Right renal cortex interstitium (tissue), 3 donors: Measurements from ENCODE around the gene FEM1A. TPM values are rescaled to one million over a fixed set of nuclear protein-coding genes. Genes with fewer than 3 reads are reported as not detected.
"Not testable (repeated sequence)": the region's sequence is repeated elsewhere in the genome, so short reads cannot be mapped to it uniquely, and the experiment has no call there.

Experiments used
- DNase-seq, 3 donors: peaks; one replicate each; pipeline ENCODE4 v3.0.0-alpha.2; 2013; ENCODE audit warnings: low read depth in 3 of 3, low spot score in 2 of 3
- polyA plus RNA-seq, 3 donors: library from polyadenylated mRNA; unstranded; fragments of 120-200 nt; gene quantifications; one replicate each; pipeline ENCODE4 v1.2.1, GENCODE V29; 2013; ENCODE audit not compliant: insufficient read length in 3 of 3

FEM1A gene, protein sequence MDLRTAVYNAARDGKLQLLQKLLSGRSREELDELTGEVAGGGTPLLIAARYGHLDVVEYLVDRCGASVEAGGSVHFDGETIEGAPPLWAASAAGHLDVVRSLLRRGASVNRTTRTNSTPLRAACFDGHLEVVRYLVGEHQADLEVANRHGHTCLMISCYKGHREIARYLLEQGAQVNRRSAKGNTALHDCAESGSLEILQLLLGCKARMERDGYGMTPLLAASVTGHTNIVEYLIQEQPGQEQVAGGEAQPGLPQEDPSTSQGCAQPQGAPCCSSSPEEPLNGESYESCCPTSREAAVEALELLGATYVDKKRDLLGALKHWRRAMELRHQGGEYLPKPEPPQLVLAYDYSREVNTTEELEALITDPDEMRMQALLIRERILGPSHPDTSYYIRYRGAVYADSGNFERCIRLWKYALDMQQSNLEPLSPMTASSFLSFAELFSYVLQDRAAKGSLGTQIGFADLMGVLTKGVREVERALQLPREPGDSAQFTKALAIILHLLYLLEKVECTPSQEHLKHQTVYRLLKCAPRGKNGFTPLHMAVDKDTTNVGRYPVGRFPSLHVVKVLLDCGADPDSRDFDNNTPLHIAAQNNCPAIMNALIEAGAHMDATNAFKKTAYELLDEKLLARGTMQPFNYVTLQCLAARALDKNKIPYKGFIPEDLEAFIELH
- 1 to 10 TPM; 1.4 to 1.8 (median 1.6) TPM for polyA plus RNA-seq

DNA sequence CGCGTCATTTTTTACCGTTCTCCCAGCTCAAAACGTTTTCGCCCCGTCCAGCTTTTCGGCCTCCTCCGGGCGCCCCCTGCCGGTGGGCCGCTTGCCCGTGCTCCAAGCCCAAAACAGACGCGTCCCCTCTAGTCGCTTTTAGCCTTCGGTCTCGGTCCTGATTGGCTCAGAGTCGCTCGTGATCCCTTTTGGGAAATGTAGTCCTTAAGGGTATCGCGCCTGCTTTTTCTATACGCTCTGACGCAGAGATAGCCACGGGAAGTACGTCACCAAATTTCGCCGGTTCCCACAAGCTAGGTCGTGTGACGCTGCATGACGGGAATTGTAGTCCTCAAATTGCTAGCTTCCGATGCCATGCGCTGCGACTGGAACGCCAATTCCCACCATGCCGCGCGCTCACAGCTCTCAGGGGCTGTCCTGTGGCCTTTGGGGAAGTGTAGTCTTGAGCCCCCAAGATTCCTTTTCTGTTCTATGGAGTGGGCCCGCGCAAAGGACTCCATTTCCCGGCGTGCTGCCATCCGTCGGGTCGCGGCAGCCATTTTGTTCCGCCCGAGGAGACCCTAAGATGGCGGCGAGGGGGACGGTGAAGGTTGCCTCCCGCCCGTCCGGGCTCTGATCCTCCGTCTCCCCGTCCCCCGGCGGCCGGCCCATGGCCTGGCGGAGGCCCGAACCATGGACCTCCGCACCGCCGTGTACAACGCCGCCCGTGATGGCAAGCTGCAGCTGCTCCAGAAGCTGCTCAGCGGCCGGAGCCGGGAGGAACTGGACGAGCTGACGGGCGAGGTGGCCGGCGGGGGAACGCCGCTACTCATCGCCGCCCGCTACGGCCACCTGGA, at the start of gene FEM1A:
TSS of gene FEM1A (plus strand) at position 552 of the 836 bp plus-strand sequence. CDS start at position 673, 121 bp downstream.
- peak; percentile 100 for DNase-seq

DNA sequence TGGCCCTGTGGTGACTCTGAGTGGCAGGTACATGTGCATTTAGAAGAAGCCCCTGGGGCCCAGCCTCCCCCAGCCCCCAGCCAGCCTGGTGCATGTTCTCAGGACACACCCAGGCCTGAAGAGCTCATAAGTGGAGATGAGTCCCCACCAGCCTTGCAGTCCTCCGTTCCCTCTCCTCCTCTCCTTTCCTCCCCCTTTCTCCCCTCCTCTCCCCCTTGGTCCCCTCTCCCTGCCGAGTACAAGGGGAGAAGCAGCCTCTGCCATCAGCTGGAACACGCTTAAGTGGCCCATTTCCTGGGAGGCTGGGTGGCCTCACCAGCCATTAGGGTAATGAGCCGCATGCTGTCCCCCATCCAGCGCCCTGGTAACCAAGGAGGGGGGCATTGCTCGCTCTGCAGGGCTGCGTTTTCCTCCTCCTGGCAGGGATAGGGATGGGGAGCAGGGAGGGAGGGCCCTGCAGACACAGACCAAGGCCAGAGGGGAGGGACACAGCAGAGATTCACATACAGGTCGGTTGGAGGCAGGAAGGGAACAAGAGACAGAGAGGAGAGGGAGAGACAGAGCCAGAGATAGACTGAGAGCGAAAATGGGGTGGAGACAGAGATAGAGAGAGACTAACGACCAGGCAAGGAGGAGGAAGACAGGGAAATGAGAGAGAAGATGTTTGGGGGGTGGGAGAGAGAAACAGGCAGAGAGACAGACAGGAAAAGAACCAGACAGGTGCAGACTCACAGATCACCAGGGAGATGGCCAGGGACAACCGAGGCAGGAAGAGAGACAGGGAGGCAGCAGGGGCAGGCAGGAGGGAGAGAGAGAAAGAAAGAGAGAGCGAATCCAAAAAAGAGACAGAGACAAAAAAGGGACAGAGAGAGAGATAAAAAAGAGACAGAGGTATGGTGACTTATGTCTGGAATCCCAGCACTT, 48.5 kb upstream of the FEM1A start:
- DNase-seq = no peak

DNA sequence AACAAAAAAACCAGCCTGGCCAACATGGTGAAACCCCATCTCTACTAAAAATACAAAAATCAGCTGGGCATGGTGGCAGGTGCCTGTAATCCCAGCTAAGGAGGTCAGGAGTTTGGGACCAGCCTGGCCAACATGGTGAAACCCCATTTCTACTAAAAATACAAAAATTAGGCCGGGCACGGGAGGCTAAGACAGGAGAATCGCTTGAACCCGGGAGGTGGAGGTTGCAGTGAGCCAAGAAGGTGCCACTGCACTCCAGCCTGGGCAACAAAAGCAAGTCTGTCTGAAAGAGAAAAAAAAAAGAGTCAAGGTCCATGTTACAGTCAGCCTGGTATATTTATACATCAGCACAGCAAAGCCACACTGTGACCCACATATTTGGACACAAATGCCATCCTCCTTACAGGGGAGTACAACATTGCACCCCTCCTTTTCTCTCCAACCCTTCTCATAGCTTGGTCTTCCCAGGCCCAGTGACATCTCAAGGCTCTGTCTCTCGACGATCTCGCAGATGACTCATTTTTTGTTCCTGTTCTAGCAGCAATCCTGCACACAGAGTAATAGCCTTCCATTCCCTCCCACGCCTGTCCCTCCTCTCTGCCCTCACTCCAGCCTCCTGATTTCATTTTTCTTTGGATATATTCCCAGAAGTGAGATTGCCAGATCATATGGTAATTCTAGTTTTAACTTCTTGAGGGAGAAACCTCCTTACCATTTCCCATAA, 46.9 kb upstream of the FEM1A start:
- DNase-seq = no peak

DNA sequence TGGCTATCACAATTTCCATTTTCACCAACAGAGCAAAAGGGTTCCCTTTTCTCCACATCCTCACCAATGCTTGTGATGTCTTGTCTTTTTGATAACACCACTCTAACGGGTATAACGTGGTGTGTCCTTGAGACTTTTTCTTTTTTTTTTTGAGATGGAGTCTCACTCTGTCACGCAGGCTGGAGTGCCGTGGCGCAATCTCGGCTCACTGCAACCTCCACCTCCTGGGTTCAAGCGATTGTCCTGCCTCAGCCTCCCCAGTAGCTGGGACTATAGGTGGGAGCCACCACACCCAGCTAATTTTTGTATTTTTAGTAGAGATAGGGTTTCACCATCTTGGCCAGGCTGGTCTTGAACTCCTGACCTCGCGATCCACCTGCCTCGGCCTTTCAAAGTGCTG, 46.4 kb upstream of the FEM1A start:
- not testable (repeated sequence) for DNase-seq

DNA sequence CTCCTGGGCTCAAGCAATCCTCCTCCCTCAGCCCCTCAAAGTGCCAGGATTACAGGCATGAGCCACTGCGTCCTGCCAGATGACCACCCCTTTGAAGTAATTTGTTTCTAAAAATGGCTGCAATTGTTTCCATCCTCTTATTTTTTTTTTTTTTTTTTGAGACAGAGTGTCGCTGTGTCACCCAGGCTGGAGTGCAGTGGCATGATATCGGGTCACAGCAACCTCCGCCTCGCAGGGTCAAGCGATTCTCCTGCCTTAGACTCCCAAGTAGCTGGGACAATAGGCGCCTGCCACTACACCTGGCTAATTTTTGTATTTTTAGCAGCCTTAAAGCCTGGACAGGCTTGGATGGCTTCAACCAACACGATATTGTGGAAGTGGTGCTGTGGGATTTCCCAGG, 45.5 kb upstream of the FEM1A start:
- DNase-seq = no peak

DNA sequence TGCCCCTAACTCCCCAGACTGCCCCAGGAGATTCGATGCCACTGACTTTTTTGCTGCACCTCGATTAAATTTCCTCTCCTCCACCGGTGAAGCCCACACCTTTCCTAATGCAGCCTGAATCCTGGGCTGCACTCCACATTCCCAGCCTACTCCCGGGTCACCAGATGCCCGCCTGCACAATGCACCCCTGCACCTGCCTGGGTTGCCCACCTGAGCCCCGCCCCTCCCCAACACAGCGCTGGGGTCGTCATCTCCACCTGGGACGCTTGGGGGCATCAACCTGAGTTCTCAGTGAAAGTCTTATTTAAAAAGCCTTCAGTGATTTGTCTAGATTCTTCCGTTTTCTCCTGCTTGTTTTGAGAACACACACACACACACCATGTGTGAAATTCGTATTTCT, 43.3 kb upstream of the FEM1A start:
- DNase-seq = no peak

DNA sequence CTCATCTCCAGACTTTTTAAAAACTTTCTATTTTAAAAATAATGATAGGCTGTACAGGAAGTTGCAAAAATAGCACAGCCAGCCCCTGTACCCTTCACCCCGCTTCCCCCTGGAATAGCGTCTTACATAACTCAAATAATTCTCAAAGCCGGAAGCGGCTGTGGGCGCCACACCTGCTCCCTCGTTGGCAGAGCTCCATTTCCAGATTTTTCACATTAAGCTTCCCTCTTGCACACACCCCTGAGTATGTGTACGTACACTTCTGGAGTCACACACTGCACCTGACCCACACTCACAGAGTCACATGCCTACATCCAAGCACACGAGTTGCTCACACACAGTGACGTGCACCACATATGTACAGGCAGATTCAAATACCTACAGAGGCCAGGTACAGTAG, 42.9 kb upstream of the FEM1A start:
- DNase-seq = no peak

DNA sequence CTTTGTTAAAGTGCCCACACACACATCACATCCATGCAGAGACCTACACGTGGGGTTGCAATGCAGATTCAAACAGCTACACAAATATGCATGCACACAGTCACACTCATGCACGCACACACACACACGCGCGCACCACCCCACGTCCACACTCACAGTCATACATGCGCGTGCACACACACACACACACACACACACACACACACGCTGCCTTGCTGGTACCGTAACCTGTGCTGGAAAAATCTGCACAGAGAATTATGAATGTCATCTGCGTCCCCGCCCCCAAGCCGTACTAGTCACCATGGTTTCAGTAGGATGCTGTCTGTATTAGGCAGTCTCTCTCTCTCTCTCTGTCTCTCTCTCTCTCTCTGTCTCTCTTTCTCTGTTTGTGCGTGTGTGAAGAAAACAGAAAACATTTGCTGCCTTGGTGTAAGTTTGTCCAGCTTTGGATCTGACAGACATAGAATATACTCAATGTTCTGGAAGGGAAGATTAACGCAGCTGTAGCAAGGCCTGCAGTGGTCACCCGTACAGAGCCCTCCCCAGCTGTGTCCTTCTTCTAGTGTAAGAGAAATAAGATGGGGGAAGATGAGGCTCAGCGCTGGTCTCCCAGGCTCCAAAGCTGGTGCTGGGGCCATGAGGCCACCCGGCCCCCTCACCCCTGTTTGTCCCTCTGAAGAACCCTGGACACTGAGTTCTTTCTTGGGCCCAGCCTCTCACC, 41.5 kb upstream of the FEM1A start:
- no peak for DNase-seq

DNA sequence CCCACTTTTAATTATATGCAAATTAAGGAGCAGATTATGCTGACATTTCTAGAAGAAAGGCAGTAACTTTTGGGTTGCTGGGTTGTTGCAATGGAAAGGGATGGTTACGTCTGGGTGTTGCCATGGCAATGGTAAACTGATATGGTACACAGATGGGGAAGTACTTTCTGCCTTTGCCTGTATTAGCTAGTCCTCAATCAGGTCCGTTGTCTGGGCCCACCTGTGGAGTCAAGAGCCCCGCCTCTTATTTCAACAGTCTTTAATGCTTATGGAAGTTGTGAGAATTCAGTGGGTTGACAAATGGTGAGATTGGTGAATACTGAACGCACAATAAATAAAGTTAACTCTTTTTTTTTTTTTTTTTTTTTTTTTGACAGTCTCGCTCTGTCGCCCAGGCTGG, 37.3 kb upstream of the FEM1A start:
- DNase-seq = no peak

DNA sequence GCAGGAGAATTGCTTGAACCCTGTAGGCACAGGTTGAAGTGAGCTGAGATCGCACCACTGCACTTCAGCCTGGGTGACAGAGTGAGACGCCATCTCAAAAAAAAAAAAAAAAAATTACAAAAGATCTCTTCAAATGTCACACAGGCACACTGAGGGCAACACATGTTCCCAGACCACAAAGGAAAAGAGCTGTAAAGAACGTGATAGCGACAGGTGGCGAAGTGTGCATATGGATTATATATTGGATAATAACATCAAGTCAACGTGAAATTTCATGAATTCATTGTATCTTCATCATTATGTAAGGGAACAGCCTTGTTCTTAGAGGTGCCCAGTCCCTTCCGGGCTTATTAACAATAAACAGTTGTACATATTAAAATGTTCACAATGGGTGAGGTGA, 36.1 kb upstream of the FEM1A start:
- DNase-seq = no peak

DNA sequence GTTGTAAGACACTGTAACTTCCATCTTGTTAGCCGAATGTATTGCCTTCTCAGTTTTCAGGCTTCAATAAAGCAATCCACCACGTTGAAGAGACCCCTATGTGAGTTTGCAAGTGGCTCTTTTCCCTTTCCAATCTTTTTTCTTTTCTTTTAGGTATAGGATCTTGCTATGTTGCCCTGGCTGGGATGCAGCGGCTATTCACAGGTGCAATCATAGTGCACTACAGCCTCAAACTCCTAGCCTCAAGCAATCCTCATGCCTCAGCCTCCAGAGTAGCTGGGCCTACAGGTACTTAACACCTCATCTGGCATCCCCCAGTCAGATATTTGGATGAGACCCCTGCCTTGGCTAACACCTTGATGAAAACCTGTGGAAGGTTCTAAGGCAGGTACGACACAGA, 33.5 kb upstream of the FEM1A start:
- no peak for DNase-seq

DNA sequence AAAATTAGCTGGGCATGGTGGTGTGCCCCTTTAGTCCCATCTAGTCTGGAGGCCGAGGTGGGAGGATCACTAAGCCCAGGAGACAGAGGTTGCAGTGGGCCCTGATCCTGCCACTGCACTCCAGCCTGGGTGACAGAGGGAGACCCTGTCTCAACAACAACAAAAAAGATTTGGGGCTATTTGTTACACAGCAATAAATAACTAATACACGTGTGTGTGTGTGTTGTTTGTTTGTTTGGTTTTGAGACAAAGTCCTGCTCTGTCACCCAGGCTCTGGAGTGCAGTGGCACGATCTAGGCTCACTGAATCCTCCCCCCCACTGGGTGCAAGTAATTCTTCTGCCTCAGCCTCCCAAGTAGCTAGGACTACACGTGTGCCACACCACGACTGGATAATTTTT, 32.9 kb upstream of the FEM1A start:
- DNase-seq = no peak

DNA sequence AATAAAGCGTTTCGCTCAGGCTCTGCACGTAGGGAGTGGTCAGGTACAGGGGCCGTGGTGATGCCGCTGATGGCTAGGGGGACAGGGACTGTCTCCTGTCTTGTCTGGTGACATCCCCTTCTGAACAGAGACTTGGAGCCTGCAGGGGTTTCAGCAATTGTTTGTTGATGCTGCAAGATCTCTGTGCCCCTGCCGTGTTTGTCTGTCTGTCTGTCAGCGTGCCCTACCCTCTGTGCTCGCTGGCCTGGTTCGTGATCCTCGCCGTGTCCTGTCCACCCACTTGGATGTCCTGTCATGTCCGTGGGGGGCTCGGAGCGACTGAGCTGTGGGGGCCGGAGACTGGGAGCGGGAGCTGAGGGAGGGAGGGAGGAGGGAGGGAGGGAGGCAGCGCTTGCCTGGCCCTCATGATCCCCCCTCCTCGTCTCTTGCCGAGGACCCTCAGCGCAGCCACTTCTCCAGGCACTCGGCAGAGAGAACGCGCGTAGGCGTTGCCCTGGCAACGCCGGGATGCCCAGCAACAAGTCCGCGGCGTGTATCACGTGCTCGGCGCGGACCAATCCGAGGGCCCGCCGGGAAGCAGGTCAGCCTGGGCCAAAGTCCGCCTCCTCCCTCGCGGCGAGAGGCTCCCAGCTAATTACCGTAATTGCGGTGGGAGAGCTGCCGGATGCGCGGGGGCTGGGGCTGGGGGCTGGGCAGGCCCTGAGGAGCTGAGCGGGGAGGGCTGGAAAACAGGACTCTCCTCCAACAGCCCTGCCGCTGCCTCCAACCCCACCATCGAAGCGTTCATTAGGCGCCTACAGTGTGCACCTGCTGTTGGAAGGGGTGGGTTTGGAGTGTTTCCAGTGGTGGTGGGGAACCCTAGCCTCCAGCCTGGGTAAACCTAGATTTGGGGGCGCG, 31.9 kb upstream of the FEM1A start:
- peak; percentile 76 to 87 (median 84) for DNase-seq

DNA sequence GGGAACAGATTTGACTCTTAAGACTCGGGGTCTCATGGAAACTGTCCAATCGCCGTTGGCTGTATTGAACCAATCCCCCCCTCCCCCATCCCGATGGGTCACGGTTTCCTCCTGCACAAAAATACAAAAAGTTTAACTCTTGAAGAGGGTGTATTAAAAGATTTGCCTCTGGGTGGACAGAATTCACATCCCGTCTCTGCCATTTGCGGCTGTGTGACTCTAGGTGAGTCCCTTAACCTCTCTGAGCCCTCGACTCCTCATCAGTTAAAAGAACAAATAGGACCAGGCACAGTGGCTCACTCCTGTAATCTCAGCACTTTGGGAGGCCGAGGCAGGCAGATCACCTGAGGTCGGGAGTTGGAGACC, 31.3 kb upstream of the FEM1A start:
- DNase-seq = no peak

DNA sequence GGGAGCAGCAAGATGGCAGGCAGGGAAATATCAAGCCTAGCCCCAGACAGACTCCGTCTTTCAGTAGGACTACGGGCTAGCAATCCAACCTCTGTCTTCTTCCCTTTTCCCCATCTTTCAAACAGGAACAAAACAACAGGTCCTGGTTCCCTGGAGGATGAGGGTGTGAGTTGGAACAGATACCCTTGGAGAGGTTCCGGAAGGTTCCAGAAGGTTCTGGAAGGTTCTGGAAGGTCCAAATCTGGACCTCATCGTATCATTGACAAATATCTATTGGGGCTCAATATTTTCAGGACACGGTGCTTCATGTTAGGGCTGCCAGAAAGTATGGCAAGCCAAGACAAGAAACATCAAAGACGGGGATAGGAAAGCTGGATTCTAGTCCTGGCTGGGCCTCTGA, 28.5 kb upstream of the FEM1A start:
- no peak for DNase-seq

DNA sequence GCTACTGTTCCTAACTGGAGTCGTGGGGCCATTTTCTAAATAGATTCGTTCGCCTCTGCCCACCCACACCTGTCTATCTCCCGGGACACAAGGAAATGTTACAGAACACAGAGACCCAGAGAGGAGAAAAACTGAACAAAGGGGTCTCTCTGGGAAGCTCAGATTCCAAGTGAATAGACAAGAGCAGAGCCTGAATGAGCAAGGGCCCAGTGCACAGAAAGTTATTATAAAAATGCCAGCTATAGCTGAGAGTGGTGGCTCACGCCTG, 27.2 kb upstream of the FEM1A start:
- DNase-seq = no peak

DNA sequence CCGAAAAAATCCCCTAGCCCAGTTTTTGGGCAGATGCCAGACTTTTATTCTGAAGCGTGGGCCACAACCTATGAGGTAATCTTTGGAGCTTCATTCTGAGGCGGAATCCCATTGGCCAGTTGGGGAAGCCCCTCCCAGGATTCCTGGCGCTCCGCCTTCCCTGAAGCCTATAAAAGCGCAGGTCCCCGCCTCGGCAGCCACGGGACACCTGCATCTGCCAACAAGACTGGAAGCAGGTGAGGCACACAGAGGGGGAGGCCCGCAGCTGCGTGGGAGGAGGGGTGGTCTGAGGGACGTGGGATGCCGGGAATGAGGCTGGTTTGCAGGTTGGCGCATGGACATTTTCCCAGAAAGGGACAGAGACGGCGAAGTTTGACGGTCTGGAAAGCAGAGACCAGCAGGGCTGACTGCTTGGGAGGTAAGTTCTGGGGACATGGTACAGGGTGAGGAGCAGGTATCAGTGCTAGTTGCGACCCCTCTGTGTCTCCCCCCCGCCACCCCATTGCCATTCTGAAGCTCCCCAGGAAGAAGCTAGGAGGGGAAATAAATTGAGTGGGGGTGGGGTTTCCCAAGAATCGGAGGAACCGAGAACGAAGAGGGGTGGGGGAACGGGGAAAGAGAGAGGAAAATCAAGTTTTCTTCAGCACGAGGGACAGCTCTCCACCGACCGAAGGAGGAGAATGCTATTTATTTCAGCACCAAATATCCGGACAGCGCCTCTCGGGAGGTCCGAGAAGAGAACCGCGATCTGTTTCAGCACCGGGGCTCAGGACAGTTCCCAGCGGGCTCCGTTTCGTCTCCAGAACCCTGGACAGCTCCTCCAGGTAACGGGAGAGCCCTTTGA, 22.4 kb upstream of the FEM1A start:
- peak; percentile 89 to 95 (median 92) for DNase-seq
